ENCODE results near the gene MIDN. TPM values are rescaled to one million over a fixed set of nuclear protein-coding genes. Genes with fewer than 3 reads are reported as not detected.
"Not testable (repeated sequence)": the region's sequence is repeated elsewhere in the genome, so short reads cannot be mapped to it uniquely, and the experiment has no call there.

The MIDN gene
- total RNA-seq, 3 donors from 2014 or later = 13.8 to 28.5 (median 22.4) TPM

- H3K27me3 ChIP-seq = no peaks in the 10 kb centered on the region
- TF ChIP-seq POLR2AphosphoS5 (IDR thresholded peaks at IDR 0.05) (peak; percentile 24 to 70 (median 67)), POLR2A (IDR thresholded peaks at IDR 0.05) (no peak)
- TF ChIP-seq, protein P1, sequence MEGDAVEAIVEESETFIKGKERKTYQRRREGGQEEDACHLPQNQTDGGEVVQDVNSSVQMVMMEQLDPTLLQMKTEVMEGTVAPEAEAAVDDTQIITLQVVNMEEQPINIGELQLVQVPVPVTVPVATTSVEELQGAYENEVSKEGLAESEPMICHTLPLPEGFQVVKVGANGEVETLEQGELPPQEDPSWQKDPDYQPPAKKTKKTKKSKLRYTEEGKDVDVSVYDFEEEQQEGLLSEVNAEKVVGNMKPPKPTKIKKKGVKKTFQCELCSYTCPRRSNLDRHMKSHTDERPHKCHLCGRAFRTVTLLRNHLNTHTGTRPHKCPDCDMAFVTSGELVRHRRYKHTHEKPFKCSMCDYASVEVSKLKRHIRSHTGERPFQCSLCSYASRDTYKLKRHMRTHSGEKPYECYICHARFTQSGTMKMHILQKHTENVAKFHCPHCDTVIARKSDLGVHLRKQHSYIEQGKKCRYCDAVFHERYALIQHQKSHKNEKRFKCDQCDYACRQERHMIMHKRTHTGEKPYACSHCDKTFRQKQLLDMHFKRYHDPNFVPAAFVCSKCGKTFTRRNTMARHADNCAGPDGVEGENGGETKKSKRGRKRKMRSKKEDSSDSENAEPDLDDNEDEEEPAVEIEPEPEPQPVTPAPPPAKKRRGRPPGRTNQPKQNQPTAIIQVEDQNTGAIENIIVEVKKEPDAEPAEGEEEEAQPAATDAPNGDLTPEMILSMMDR (IDR thresholded peaks at IDR 0.05) = peak; percentile 91 to 98 (median 96)
- H3K36me3 ChIP-seq = no peaks in the 10 kb centered on the region
- peaks cover 39 to 54% of the 10 kb centered on the region in 2 donors for H3K4me1 ChIP-seq
- peak; percentile 88 to 91 for DNase-seq (ENCODE audit: low spot score in 2 of 2)
- H3K9me3 ChIP-seq = no peaks in the 10 kb centered on the region
- intact Hi-C loops (cut with DNase I; ENCODE audit: low total_unique reads) = no loop called here
- H3K27ac ChIP-seq = peak overlapping the region; percentile 91 to 99
- peak overlapping the region; percentile 22 to 58 (median 26) for H3K4me3 ChIP-seq
Observed at GRCh38 chr19:1243768-1244692, 4.4 kb upstream of the MIDN start.

- intact Hi-C loops (cut with DNase I; ENCODE audit: low total_unique reads) = loop anchor here (5.0 kb wide), 1 partner anchor 1537 kb away; the partner anchor contains the start of gene SGTA
- Histone ChIP-seq H3K27me3 (no peaks in the 10 kb centered on the region), H3K27ac (peak overlapping the region; percentile 91 to 99), H3K4me1 (peaks cover 39 to 54% of the 10 kb centered on the region in 2 donors), H3K4me3 (peak overlapping the region; percentile 22 to 58 (median 26)), H3K36me3 (no peaks in the 10 kb centered on the region), H3K9me3 (no peaks in the 10 kb centered on the region)
- DNase-seq (ENCODE audit: low spot score in 2 of 2) = no peak
- no peak for TF ChIP-seq POLR2AphosphoS5 (IDR thresholded peaks at IDR 0.05)
- TF ChIP-seq, protein P1 (IDR thresholded peaks at IDR 0.05) = no peak
Observed at GRCh38 chr19:1244693-1245451, 3.5 kb upstream of the MIDN start.

DNA sequence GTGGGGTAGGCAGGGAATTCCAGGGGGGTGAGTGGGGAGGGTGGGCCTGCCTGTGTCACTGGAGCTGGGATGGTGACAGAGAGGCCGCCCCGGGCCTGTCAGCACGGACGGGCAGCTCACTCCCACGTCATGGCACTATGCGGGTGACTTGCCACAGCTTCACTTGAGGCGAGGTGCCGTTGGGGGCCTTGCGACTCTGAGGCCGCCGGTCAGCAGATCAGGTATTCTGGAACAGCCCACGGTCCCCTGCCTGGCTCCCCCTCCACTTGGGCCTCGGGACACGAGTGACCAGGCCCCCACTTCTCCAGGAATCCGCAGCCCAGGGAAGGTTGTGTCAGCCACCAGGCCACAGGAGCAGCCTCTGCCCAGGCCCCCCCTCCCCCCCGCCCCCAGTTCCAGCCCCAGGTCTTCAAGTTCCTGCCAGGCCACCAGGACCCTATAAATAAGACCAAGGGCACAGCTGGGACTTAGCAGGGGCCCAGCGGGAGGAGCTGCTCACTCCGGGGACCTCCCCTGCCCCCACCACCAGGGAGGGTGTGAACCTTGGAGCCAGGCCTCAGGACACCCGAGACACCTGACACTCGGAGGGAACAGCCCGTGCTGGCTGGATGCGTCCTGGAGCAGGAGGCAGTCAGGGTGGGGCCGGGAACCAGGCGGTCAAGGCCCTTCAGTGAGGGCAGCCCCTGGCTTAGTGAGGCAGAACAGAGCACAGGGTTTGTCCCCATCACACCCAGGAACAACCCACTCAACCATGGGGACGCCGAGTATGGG lies 2.7 kb upstream of the MIDN start:
- Histone ChIP-seq H3K9me3 (no peaks in the 10 kb centered on the region), H3K27ac (peak overlapping the region; percentile 91 to 99), H3K36me3 (no peaks in the 10 kb centered on the region), H3K4me1 (peaks cover 39 to 54% of the 10 kb centered on the region in 2 donors), H3K27me3 (no peaks in the 10 kb centered on the region), H3K4me3 (peak overlapping the region in 1 of 3 donors; percentile 58)
- no peak for DNase-seq (ENCODE audit: low spot score in 2 of 2)
- TF ChIP-seq POLR2A (IDR thresholded peaks at IDR 0.05) (no peak), POLR2AphosphoS5 (IDR thresholded peaks at IDR 0.05) (peak in 1 of 3 donors; percentile 45)
- intact Hi-C loops (cut with DNase I; ENCODE audit: low total_unique reads) = loop anchor here (5.0 kb wide), 1 partner anchor 1537 kb away; the partner anchor contains the start of gene SGTA

- peaks cover 32 to 49% of the 10 kb centered on the region in 2 donors for H3K4me1 ChIP-seq
- not testable (repeated sequence) for H3K27me3 ChIP-seq; H3K36me3 ChIP-seq; H3K9me3 ChIP-seq; H3K4me3 ChIP-seq; DNase-seq (ENCODE audit: low spot score in 2 of 2)
- intact Hi-C loops (cut with DNase I; ENCODE audit: low total_unique reads) = loop anchor here (5.0 kb wide), 1 partner anchor 1536 kb away; the partner anchor contains the start of gene SGTA
- H3K27ac ChIP-seq = peak overlapping the region; percentile 91 to 99
Observed at GRCh38 chr19:1246265-1247087, 1.9 kb upstream of the MIDN start.

- Histone ChIP-seq H3K4me3 (peak overlapping the region; percentile 83 to 97 (median 94)), H3K4me1 (peaks cover 27 to 40% of the 10 kb centered on the region in 2 donors), H3K36me3 (no peaks in the 10 kb centered on the region), H3K27me3 (no peaks in the 10 kb centered on the region), H3K27ac (peak overlapping the region; percentile 99), H3K9me3 (no peaks in the 10 kb centered on the region)
- no peak for DNase-seq (ENCODE audit: low spot score in 2 of 2)
- intact Hi-C loops (cut with DNase I; ENCODE audit: low total_unique reads) = loop anchor here (5.0 kb wide), 1 partner anchor 1535 kb away; the partner anchor contains the start of gene SGTA
- TF ChIP-seq POLR2AphosphoS5 (IDR thresholded peaks at IDR 0.05) = peak in 1 of 3 donors; percentile 6
- TF ChIP-seq, protein P1 (IDR thresholded peaks at IDR 0.05) = no peak
Observed at GRCh38 chr19:1247748-1248138, 640 bp upstream of the MIDN start.

Measured in breast epithelium (tissue), 4 donors.